Measurements from ENCODE around the gene PRDM16.
"Not testable (repeated sequence)": the region's sequence is repeated elsewhere in the genome, so short reads cannot be mapped to it uniquely, and the experiment has no call there.

PRDM16 gene

GRCh38 chr1:3146907-3147306 lies 77.9 kb downstream of the PRDM16 start:
- DNase-seq = no peak

GRCh38 chr1:3148171-3148570 lies 79.2 kb downstream of the PRDM16 start:
- no peak for DNase-seq

GRCh38 chr1:3149277-3149676 lies 80.3 kb downstream of the PRDM16 start:
- DNase-seq = no peak

GRCh38 chr1:3151456-3151855 lies 82.5 kb downstream of the PRDM16 start:
- DNase-seq = no peak

- no peak for DNase-seq
Measured at GRCh38 chr1:3152143-3152542, 83.1 kb downstream of the PRDM16 start.

- no peak for DNase-seq
Measured at GRCh38 chr1:3153197-3153596, 84.2 kb downstream of the PRDM16 start.

GRCh38 chr1:3153902-3154795 lies 85.1 kb downstream of the PRDM16 start:
- no peak for DNase-seq

- DNase-seq = no peak
Measured at GRCh38 chr1:3155056-3155925, 86.3 kb downstream of the PRDM16 start.

- DNase-seq = no peak
Measured at GRCh38 chr1:3155926-3156220, 86.9 kb downstream of the PRDM16 start.

GRCh38 chr1:3156936-3157335 lies 87.9 kb downstream of the PRDM16 start:
- DNase-seq = no peak

- DNase-seq = no peak
Measured at GRCh38 chr1:3158347-3158746, 89.3 kb downstream of the PRDM16 start.

- DNase-seq = no peak
Measured at GRCh38 chr1:3159121-3159520, 90.1 kb downstream of the PRDM16 start.

- no peak for DNase-seq
Measured at GRCh38 chr1:3159996-3160395, 91.0 kb downstream of the PRDM16 start.

- no peak for DNase-seq
Measured at GRCh38 chr1:3160647-3161145, 91.7 kb downstream of the PRDM16 start.

GRCh38 chr1:3161176-3161840 lies 92.3 kb downstream of the PRDM16 start:
- no peak for DNase-seq

GRCh38 chr1:3162322-3162882 lies 93.4 kb downstream of the PRDM16 start:
- DNase-seq = no peak

GRCh38 chr1:3163356-3163755 lies 94.4 kb downstream of the PRDM16 start:
- no peak for DNase-seq

- no peak for DNase-seq
Measured at GRCh38 chr1:3164671-3165070, 95.7 kb downstream of the PRDM16 start.

- DNase-seq = not testable (repeated sequence)
Measured at GRCh38 chr1:3165189-3165588, 96.2 kb downstream of the PRDM16 start.

- no peak for DNase-seq
Measured at GRCh38 chr1:3166206-3166918, 97.4 kb downstream of the PRDM16 start.

- DNase-seq = no peak
Measured at GRCh38 chr1:3167255-3167654, 98.3 kb downstream of the PRDM16 start.

- DNase-seq = no peak
Measured at GRCh38 chr1:3168678-3169077, 99.7 kb downstream of the PRDM16 start.

Data from CD4-positive, alpha-beta T cell treated with Interleukin-6 for 4 hours (primary cell).